Ecto neural progenitor cell (in vitro differentiated cells): ENCODE data around the gene INPP5A.
A peak's percentile ranks its signal among the peaks of the same experiment; 100 is the strongest.

Experiments used
- DNase-seq: peaks from one replicate; pipeline ENCODE4 v3.0.0-alpha.2; 2018; ENCODE audit warnings: low spot score

Gene INPP5A

GRCh38 chr10:132582771-132583170 is 45.2 kb downstream of the INPP5A start:
- no peak for DNase-seq

- DNase-seq: no peak
Measured at GRCh38 chr10:132583456-132583855, 45.9 kb downstream of the INPP5A start.

- no peak for DNase-seq
Measured at GRCh38 chr10:132584081-132584480, 46.5 kb downstream of the INPP5A start.

GRCh38 chr10:132585732-132586722 is 48.4 kb downstream of the INPP5A start:
- no peak for DNase-seq

GRCh38 chr10:132586739-132587138 is 49.2 kb downstream of the INPP5A start:
- DNase-seq: no peak

GRCh38 chr10:132587175-132587574 is 49.6 kb downstream of the INPP5A start:
- DNase-seq: no peak

- no peak for DNase-seq
Measured at GRCh38 chr10:132588301-132589013, 50.9 kb downstream of the INPP5A start.

GRCh38 chr10:132589015-132589414 is 51.4 kb downstream of the INPP5A start:
- DNase-seq: no peak

GRCh38 chr10:132589681-132590080 is 52.1 kb downstream of the INPP5A start:
- DNase-seq: no peak

- peak; percentile 40 for DNase-seq
Measured at GRCh38 chr10:132590094-132590751, 52.6 kb downstream of the INPP5A start.

GRCh38 chr10:132590752-132591121 is 53.1 kb downstream of the INPP5A start:
- DNase-seq: no peak

- no peak for DNase-seq
Measured at GRCh38 chr10:132591166-132591971, 53.8 kb downstream of the INPP5A start.

- no peak for DNase-seq
Measured at GRCh38 chr10:132592790-132593383, 55.3 kb downstream of the INPP5A start.

GRCh38 chr10:132593389-132593788 is 55.8 kb downstream of the INPP5A start:
- DNase-seq: no peak

GRCh38 chr10:132593900-132594876 is 56.6 kb downstream of the INPP5A start:
- no peak for DNase-seq

- no peak for DNase-seq
Measured at GRCh38 chr10:132595021-132595420, 57.4 kb downstream of the INPP5A start.

GRCh38 chr10:132595854-132596253 is 58.3 kb downstream of the INPP5A start:
- DNase-seq: no peak

- no peak for DNase-seq
Measured at GRCh38 chr10:132596742-132597279, 59.2 kb downstream of the INPP5A start.

- DNase-seq: no peak
Measured at GRCh38 chr10:132597654-132598053, 60.1 kb downstream of the INPP5A start.
